ENCODE measurements around the gene KLHL22.

DNA sequence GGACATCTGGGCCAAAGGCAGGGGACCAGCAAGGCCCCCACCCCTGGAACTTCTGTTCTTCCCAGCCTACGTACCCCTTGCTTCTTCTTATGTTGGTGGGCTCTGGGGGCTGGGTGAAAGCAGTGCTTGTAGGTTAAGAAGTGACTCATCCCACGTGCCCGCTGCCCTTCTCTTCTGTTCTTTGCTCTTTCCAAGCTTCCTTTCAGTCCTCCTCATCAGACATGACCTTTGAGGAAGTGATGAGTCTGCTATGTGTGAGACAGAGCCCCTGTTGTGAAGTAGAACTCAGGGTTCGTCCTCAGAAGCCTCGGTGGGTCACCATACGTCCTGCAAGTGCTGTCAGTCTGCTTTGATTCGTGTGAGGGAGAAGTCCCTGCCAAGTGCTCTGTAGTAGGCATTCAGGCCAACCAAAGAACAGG, 24.5 kb upstream of the KLHL22 start:
- TF ChIP-seq, protein P1, sequence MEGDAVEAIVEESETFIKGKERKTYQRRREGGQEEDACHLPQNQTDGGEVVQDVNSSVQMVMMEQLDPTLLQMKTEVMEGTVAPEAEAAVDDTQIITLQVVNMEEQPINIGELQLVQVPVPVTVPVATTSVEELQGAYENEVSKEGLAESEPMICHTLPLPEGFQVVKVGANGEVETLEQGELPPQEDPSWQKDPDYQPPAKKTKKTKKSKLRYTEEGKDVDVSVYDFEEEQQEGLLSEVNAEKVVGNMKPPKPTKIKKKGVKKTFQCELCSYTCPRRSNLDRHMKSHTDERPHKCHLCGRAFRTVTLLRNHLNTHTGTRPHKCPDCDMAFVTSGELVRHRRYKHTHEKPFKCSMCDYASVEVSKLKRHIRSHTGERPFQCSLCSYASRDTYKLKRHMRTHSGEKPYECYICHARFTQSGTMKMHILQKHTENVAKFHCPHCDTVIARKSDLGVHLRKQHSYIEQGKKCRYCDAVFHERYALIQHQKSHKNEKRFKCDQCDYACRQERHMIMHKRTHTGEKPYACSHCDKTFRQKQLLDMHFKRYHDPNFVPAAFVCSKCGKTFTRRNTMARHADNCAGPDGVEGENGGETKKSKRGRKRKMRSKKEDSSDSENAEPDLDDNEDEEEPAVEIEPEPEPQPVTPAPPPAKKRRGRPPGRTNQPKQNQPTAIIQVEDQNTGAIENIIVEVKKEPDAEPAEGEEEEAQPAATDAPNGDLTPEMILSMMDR (IDR thresholded peaks at IDR 0.05) = no peak
- TF ChIP-seq POLR2AphosphoS5 (IDR thresholded peaks at IDR 0.05) (no peak), POLR2A (IDR thresholded peaks at IDR 0.05) (no peak)
